Kidney (tissue), 14 donors: ENCODE measurements around the gene TRAK1. TPM values are rescaled to one million over a fixed set of nuclear protein-coding genes. Genes with fewer than 3 reads are reported as not detected.
A peak's percentile ranks its signal among the peaks of the same experiment; 100 is the strongest.

Source experiments
- DNase-seq, 5 donors: peaks; one replicate each; pipeline ENCODE4 v3.0.0-alpha.2; 2013 to 2020
- FAIRE-seq: peaks from 2 replicates; lab custom pipeline; 2012; peaks lifted over from hg19 to GRCh38; lab: Jason Lieb, UNC
- H3K27ac ChIP-seq, 2 donors: one replicate each; pipeline ENCODE4 v1.7.0; 2013; ENCODE audit warnings: low read depth in 2 of 2, low read length in 2 of 2, inconsistent platforms in 1 of 2
- H3K27me3 ChIP-seq: one replicate; pipeline ENCODE4 v1.7.1; 2013; ENCODE audit warnings: low read length, inconsistent platforms; ENCODE audit not compliant: control insufficient read depth, insufficient read depth
- H3K36me3 ChIP-seq, 3 donors: one replicate each; pipeline versions ENCODE4 v1.7.0 to v1.7.1; 2013; ENCODE audit warnings: low read length in 3 of 3, control low read depth in 1 of 3, inconsistent platforms in 1 of 3; ENCODE audit not compliant: insufficient read depth in 3 of 3, control insufficient read depth in 2 of 3
- H3K4me1 ChIP-seq, 3 donors: one replicate each; pipeline versions ENCODE4 v1.7.0 to v1.7.1; 2013; ENCODE audit warnings: low read length in 3 of 3, inconsistent platforms in 1 of 3, low read depth in 1 of 3; ENCODE audit not compliant: control insufficient read depth in 2 of 3, insufficient read depth in 2 of 3
- H3K4me3 ChIP-seq, 3 donors: one replicate each; pipeline versions ENCODE4 v1.7.0 to v1.8.1; 2013; ENCODE audit warnings: low read length in 3 of 3, control low read depth in 1 of 3, inconsistent platforms in 1 of 3
- H3K9ac ChIP-seq, 3 donors: one replicate each; pipeline versions ENCODE4 v1.7.0 to v1.7.1; 2013; ENCODE audit warnings: low read length in 3 of 3, control low read depth in 1 of 3, inconsistent platforms in 1 of 3
- H3K9me3 ChIP-seq, 3 donors: one replicate each; pipeline versions ENCODE4 v1.7.0 to v1.7.1; 2013; ENCODE audit warnings: low read length in 3 of 3, control low read depth in 1 of 3, inconsistent platforms in 1 of 3; ENCODE audit not compliant: control insufficient read depth in 2 of 3, insufficient read depth in 1 of 3
- CTCF ChIP-seq: IDR thresholded peaks from 3 replicates; pipeline ENCODE4 v1.5.1; 2012; ENCODE audit warnings: mild to moderate bottlenecking, moderate library complexity, borderline replicate concordance; ENCODE audit not compliant: insufficient read depth; ENCODE audit errors: extremely low read depth
- intact Hi-C: fragments of 100-400 bp; cut with DNase I; formaldehyde crosslinking; loops from one replicate; pipeline ENCODE4 v1.11.1; 2022
- polyA plus RNA-seq: library from polyadenylated mRNA; stranded (reverse); fragments of 350-450 nt; fragmentation: Illumina TruSeq; extraction: RNeasy Lipid Tissue Mini Kit (QIAGEN cat#74804); gene quantifications from one replicate; pipeline ENCODE4 v1.2.3, GENCODE V29; 2014; ENCODE audit warnings: low read depth, low replicate concordance; ENCODE audit not compliant: insufficient read depth
- total RNA-seq: library from RNA; stranded (reverse); fragmentation: NEBNext Ultra II Directional; extraction: Animal tissue kit (Norgen Biotek cat#: 25700); gene quantifications from one replicate; pipeline ENCODE4 v1.2.1, GENCODE V29; 2021
- donor health status: control.
- donor health status: control.
- donor health status: control.
- donor health status: control.
- donor health status: control.
- donor health status: DM: yes; HTN: yes; CAD: no.
- donor health status: Normal renal cell carcinoma (clear cell type).

TRAK1 gene
- total and polyA plus RNA-seq, 2 donors from 2014 or later = 16.2 to 41.0 TPM

GRCh38 chr3:42176242-42177034 is 85.3 kb downstream of the TRAK1 start:
- Histone ChIP-seq H3K4me3 (no peak overlapping the region), H3K9me3 (no peaks in the 10 kb centered on the region), H3K27ac (no peak overlapping the region), H3K9ac (no peak overlapping the region), H3K27me3 (no peaks in the 10 kb centered on the region), H3K4me1 (peaks cover 0 to 32% (median 15%) of the 10 kb centered on the region in 3 donors), H3K36me3 (no peaks in the 10 kb centered on the region)
- TF ChIP-seq CTCF = no peak
- DNase-seq (no peak), FAIRE-seq (no peak)
- intact Hi-C loops = no loop called here

GRCh38 chr3:42177068-42177800 is 86.1 kb downstream of the TRAK1 start:
- H3K27me3 ChIP-seq = no peaks in the 10 kb centered on the region
- H3K9ac ChIP-seq = no peak overlapping the region
- no peak for DNase-seq
- H3K9me3 ChIP-seq = no peaks in the 10 kb centered on the region
- H3K27ac ChIP-seq = no peak overlapping the region
- intact Hi-C loops = no loop called here
- TF ChIP-seq CTCF = no peak
- no peaks in the 10 kb centered on the region for H3K36me3 ChIP-seq
- no peak for FAIRE-seq
- H3K4me3 ChIP-seq = no peak overlapping the region
- peaks cover 0 to 32% (median 15%) of the 10 kb centered on the region in 3 donors for H3K4me1 ChIP-seq

GRCh38 chr3:42177801-42178150 is 86.6 kb downstream of the TRAK1 start:
- Histone ChIP-seq H3K36me3 (no peaks in the 10 kb centered on the region), H3K4me3 (no peak overlapping the region), H3K4me1 (peaks cover 0 to 32% (median 15%) of the 10 kb centered on the region in 3 donors), H3K27ac (peak overlapping the region in 1 of 2 donors; percentile 85), H3K9ac (no peak overlapping the region), H3K27me3 (no peaks in the 10 kb centered on the region), H3K9me3 (no peaks in the 10 kb centered on the region)
- FAIRE-seq (no peak), DNase-seq (no peak)
- intact Hi-C loops = no loop called here
- TF ChIP-seq CTCF = no peak
